HEK293 (cell line): Measurements from ENCODE around the gene HOXB8.

Experiments
- AEBP2 ChIP-seq: fragments of 450-650 bp; formaldehyde crosslinking; IDR thresholded peaks from 2 replicates; pipeline ENCODE4 v1.5.1; 2016; ENCODE audit warnings: missing biosample characterization, missing genetic modification characterization, borderline replicate concordance
- BCL11A ChIP-seq: fragments of 450-650 bp; formaldehyde crosslinking; IDR thresholded peaks from 2 replicates; pipeline ENCODE4 v1.5.1; 2016; ENCODE audit warnings: low read depth, missing biosample characterization, missing genetic modification characterization
- GFI1B ChIP-seq: fragments of 450-650 bp; formaldehyde crosslinking; IDR thresholded peaks from 2 replicates; pipeline ENCODE4 v1.5.1; 2016; ENCODE audit warnings: missing biosample characterization, missing genetic modification characterization
- IKZF3 ChIP-seq: fragments of 450-650 bp; IDR thresholded peaks from 2 replicates; pipeline ENCODE4 v1.5.0; 2018; ENCODE audit warnings: missing biosample characterization, mild to moderate bottlenecking, missing genetic modification characterization, moderate library complexity
- KLF10 ChIP-seq: fragments of 450-650 bp; IDR thresholded peaks from 2 replicates; pipeline ENCODE4 v1.5.1; 2018; ENCODE audit warnings: missing biosample characterization, mild to moderate bottlenecking, missing genetic modification characterization
- SCRT1 ChIP-seq: fragments of 450-650 bp; formaldehyde crosslinking; IDR thresholded peaks from 2 replicates; pipeline ENCODE4 v1.5.1; 2016; ENCODE audit warnings: missing biosample characterization, missing genetic modification characterization, borderline replicate concordance
- SCRT2 ChIP-seq: fragments of 450-650 bp; formaldehyde crosslinking; IDR thresholded peaks from 2 replicates; pipeline ENCODE4 v1.5.1; 2016; ENCODE audit warnings: missing biosample characterization, missing genetic modification characterization
- TRIM28 ChIP-seq: IDR thresholded peaks from 2 replicates; pipeline ENCODE4 v1.6.1; 2011; ENCODE audit warnings: low read length, control low read depth, borderline replicate concordance
- ZBTB11 ChIP-seq: fragments of 450-650 bp; formaldehyde crosslinking; conservative IDR thresholded peaks from 2 replicates; pipeline ENCODE4 v1.5.1; 2016; ENCODE audit warnings: low read depth, missing biosample characterization, missing genetic modification characterization
- ZBTB17 ChIP-seq: fragments of 450-650 bp; formaldehyde crosslinking; IDR thresholded peaks from 2 replicates; pipeline ENCODE4 v1.5.1; 2016; ENCODE audit warnings: missing biosample characterization, missing genetic modification characterization
- ZBTB20 ChIP-seq: fragments of 450-650 bp; formaldehyde crosslinking; IDR thresholded peaks from 2 replicates; pipeline ENCODE4 v1.5.1; 2016; ENCODE audit warnings: missing biosample characterization, missing genetic modification characterization
- ZBTB8A ChIP-seq: fragments of 450-650 bp; formaldehyde crosslinking; IDR thresholded peaks from 2 replicates; pipeline ENCODE4 v1.5.1; 2016; ENCODE audit warnings: missing biosample characterization, missing genetic modification characterization
- ZFP69B ChIP-seq: fragments of 450-650 bp; formaldehyde crosslinking; IDR thresholded peaks from 2 replicates; pipeline ENCODE4 v1.5.1; 2016; ENCODE audit warnings: missing biosample characterization, missing genetic modification characterization
- ZNF112 ChIP-seq: fragments of 450-650 bp; formaldehyde crosslinking; IDR thresholded peaks from 2 replicates; pipeline ENCODE4 v1.5.0; 2017; ENCODE audit warnings: missing biosample characterization, missing genetic modification characterization
- ZNF121 ChIP-seq: fragments of 450-650 bp; formaldehyde crosslinking; IDR thresholded peaks from 2 replicates; pipeline ENCODE4 v1.5.1; 2016; ENCODE audit warnings: missing biosample characterization, missing genetic modification characterization
- ZNF148 ChIP-seq: fragments of 450-650 bp; formaldehyde crosslinking; IDR thresholded peaks from 2 replicates; pipeline ENCODE4 v1.5.0; 2017; ENCODE audit warnings: missing biosample characterization, missing genetic modification characterization, borderline replicate concordance
- ZNF184 ChIP-seq: fragments of 450-650 bp; IDR thresholded peaks from 2 replicates; pipeline ENCODE4 v1.5.1; 2018; ENCODE audit warnings: missing biosample characterization, mild to moderate bottlenecking, missing genetic modification characterization
- ZNF394 ChIP-seq: fragments of 450-650 bp; formaldehyde crosslinking; IDR thresholded peaks from 2 replicates; pipeline ENCODE4 v1.5.1; 2016; ENCODE audit warnings: missing biosample characterization, missing genetic modification characterization, mild to moderate bottlenecking, moderate library complexity, borderline replicate concordance
- ZNF416 ChIP-seq: fragments of 450-650 bp; formaldehyde crosslinking; IDR thresholded peaks from 2 replicates; pipeline ENCODE4 v1.5.1; 2016; ENCODE audit warnings: missing biosample characterization, missing genetic modification characterization
- ZNF433 ChIP-seq: fragments of 450-650 bp; formaldehyde crosslinking; IDR thresholded peaks from 2 replicates; pipeline ENCODE4 v1.5.1; 2016; ENCODE audit warnings: missing biosample characterization, missing genetic modification characterization, low read depth
- ZNF513 ChIP-seq: fragments of 450-650 bp; IDR thresholded peaks from 2 replicates; pipeline ENCODE4 v1.5.1; 2018; ENCODE audit warnings: missing biosample characterization, missing genetic modification characterization
- ZNF530 ChIP-seq: fragments of 450-650 bp; formaldehyde crosslinking; IDR thresholded peaks from 2 replicates; pipeline ENCODE4 v1.5.1; 2016; ENCODE audit warnings: low read depth, missing biosample characterization, missing genetic modification characterization
- ZNF549 ChIP-seq: fragments of 450-650 bp; IDR thresholded peaks from 2 replicates; pipeline ENCODE4 v1.5.1; 2018; ENCODE audit warnings: missing biosample characterization, missing genetic modification characterization, mild to moderate bottlenecking, inconsistent platforms, moderate library complexity
- ZNF558 ChIP-seq: fragments of 450-650 bp; formaldehyde crosslinking; IDR thresholded peaks from 2 replicates; pipeline ENCODE4 v1.5.1; 2016; ENCODE audit warnings: missing biosample characterization, missing genetic modification characterization
- ZNF571 ChIP-seq: fragments of 450-650 bp; formaldehyde crosslinking; IDR thresholded peaks from 2 replicates; pipeline ENCODE4 v1.5.0; 2017; ENCODE audit warnings: missing biosample characterization, missing genetic modification characterization
- ZNF585B ChIP-seq: fragments of 450-650 bp; formaldehyde crosslinking; IDR thresholded peaks from 2 replicates; pipeline ENCODE4 v1.5.1; 2016; ENCODE audit warnings: missing biosample characterization, missing genetic modification characterization
- ZNF623 ChIP-seq: fragments of 450-650 bp; formaldehyde crosslinking; IDR thresholded peaks from 2 replicates; pipeline ENCODE4 v1.5.1; 2016; ENCODE audit warnings: missing biosample characterization, missing genetic modification characterization
- ZNF624 ChIP-seq: fragments of 450-650 bp; formaldehyde crosslinking; IDR thresholded peaks from 2 replicates; pipeline ENCODE4 v1.5.1; 2017; ENCODE audit warnings: missing biosample characterization, missing genetic modification characterization
- ZNF664 ChIP-seq: fragments of 450-650 bp; formaldehyde crosslinking; IDR thresholded peaks from 2 replicates; pipeline ENCODE4 v1.5.1; 2016; ENCODE audit warnings: missing biosample characterization, missing genetic modification characterization
- ZNF670 ChIP-seq: fragments of 450-650 bp; formaldehyde crosslinking; IDR thresholded peaks from 2 replicates; pipeline ENCODE4 v1.5.1; 2016; ENCODE audit warnings: missing biosample characterization, missing genetic modification characterization, low read depth
- ZNF707 ChIP-seq: fragments of 450-650 bp; formaldehyde crosslinking; IDR thresholded peaks from 2 replicates; pipeline ENCODE4 v1.5.1; 2016; ENCODE audit warnings: missing biosample characterization, missing genetic modification characterization
- ZNF76 ChIP-seq: fragments of 450-650 bp; formaldehyde crosslinking; IDR thresholded peaks from 2 replicates; pipeline ENCODE4; 2016; ENCODE audit warnings: low read depth, missing biosample characterization, missing genetic modification characterization, borderline replicate concordance
- ZNF768 ChIP-seq: fragments of 450-650 bp; formaldehyde crosslinking; IDR thresholded peaks from 2 replicates; pipeline ENCODE4 v1.5.1; 2018; ENCODE audit warnings: missing biosample characterization, mild to moderate bottlenecking, missing genetic modification characterization

HOXB8 gene

GRCh38 chr17:48619826-48620449, 4.8 kb upstream of the HOXB8 start (continued):
- TF ChIP-seq AEBP2 (tag by site-specific recombination) (no peak), ZNF530 (tag by site-specific recombination) (no peak), ZNF76 (tag by site-specific recombination) (0 out of 2 replicates have a peak, but pooled peaks have one; percentile 2), GFI1B (tag by site-specific recombination) (peak; percentile 37; the same call in 1 of the 2 replicates), ZNF549 (tag by site-specific recombination) (no peak), IKZF3 (tag by site-specific recombination) (peak; percentile 57), ZNF112 (tag by site-specific recombination) (no peak), ZNF394 (tag by site-specific recombination) (no peak; the same call in 1 of the 2 replicates), ZNF664 (tag by site-specific recombination) (peak; percentile 38; the same call in 1 of the 2 replicates), ZNF121 (peak; percentile 8; the same call in 1 of the 2 replicates), ZNF623 (tag by site-specific recombination) (no peak), SCRT2 (no peak), BCL11A (tag by site-specific recombination) (no peak), ZNF148 (tag by site-specific recombination) (no peak), SCRT1 (no peak), ZBTB8A (tag by site-specific recombination) (peak; percentile 53; the same call in 1 of the 2 replicates), ZNF624 (tag by site-specific recombination) (peak; percentile 88), ZNF707 (tag by site-specific recombination) (peak; percentile 23; the same call in 1 of the 2 replicates), ZNF768 (tag by site-specific recombination) (no peak), ZNF571 (tag by site-specific recombination) (no peak), ZBTB11 (tag by site-specific recombination) (no peak), ZBTB17 (tag by site-specific recombination) (peak; percentile 95), ZNF585B (no peak), ZNF558 (tag by site-specific recombination) (no peak), TRIM28 (no peak), ZFP69B (tag by site-specific recombination) (no peak), ZBTB20 (tag by site-specific recombination) (peak; percentile 86), KLF10 (tag by site-specific recombination) (no peak), ZNF513 (tag by site-specific recombination) (no peak), ZNF670 (tag by site-specific recombination) (no peak), ZNF416 (no peak), ZNF184 (tag by site-specific recombination) (no peak), ZNF433 (tag by site-specific recombination) (no peak)
